Measurements from ENCODE around the gene HIPK3. TPM values are rescaled to one million over a fixed set of nuclear protein-coding genes. Genes with fewer than 3 reads are reported as not detected.

The HIPK3 gene
- polyA plus RNA-seq, 1 donor from 2014 or later, result 25.5 TPM

- TF ChIP-seq EZH2 (IDR thresholded peaks at IDR 0.05; ENCODE audit: borderline replicate concordance, insufficient read depth, low read length, poor library complexity, severe bottlenecking), result no peak
- TF ChIP-seq MXI1 (conservative IDR thresholded peaks at IDR 0.05; ENCODE audit: poor library complexity, severe bottlenecking), result no peak
- TF ChIP-seq RAD21 (conservative IDR thresholded peaks at IDR 0.05), result no peak
- no peak for TF ChIP-seq POLR2AphosphoS5 (IDR thresholded peaks at IDR 0.05)
- Histone ChIP-seq H3K36me3 (ENCODE audit: insufficient read depth, low read length) (no peaks in the 10 kb centered on the region), H4K20me1 (ENCODE audit: insufficient read depth) (no peaks in the 10 kb centered on the region), H3K9me3 (ENCODE audit: low read length) (no peaks in the 10 kb centered on the region), H3K79me2 (replicated peaks; ENCODE audit: insufficient read depth, low read length) (peaks cover 32% of the 10 kb centered on the region), H3K9ac (ENCODE audit: low read length) (no peak overlapping the region), H3K9me2 (ENCODE audit: insufficient read depth, low read length) (no peaks in the 10 kb centered on the region), H2AFZ (ENCODE audit: low read depth, low read length) (no peak overlapping the region), H3K4me3 (ENCODE audit: low read length) (no peak overlapping the region), H3K4me2 (ENCODE audit: low read length) (no peak overlapping the region), H3K27me3 (ENCODE audit: insufficient read depth, low read depth, low read length) (no peaks in the 10 kb centered on the region), H3F3A (ENCODE audit: insufficient read depth, low read length, poor library complexity, severe bottlenecking) (no peaks in the 10 kb centered on the region), H3K27ac (ENCODE audit: low read length) (no peak overlapping the region)
Measured at GRCh38 chr11:33280411-33280810, 23.2 kb downstream of the HIPK3 start.

DNA sequence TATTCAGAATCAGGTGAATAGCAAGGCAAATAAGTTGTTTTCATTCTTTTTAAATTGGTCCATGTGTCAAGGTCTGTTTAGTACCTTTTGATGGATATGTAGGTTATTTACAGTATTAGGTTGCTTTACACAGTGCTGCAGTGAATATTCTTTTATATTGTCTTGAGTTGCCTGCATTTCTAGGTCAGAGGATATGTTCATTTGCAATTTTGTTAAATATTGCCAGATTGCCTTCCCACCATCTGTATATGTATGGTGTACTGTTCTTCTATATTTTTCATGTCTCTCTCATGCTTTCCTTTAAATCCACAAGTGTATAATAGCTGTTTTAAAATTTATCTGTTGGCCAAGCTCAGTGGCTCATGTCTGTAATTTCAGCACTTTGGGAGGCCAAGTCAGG, 24.6 kb downstream of the HIPK3 start:
- no peaks in the 10 kb centered on the region for H3K9me3 ChIP-seq (ENCODE audit: low read length)
- TF ChIP-seq SMC3 (conservative IDR thresholded peaks at IDR 0.05; ENCODE audit: poor library complexity) (no peak), REST (IDR thresholded peaks at IDR 0.05; ENCODE audit: borderline replicate concordance) (no peak), EZH2 (IDR thresholded peaks at IDR 0.05; ENCODE audit: borderline replicate concordance, insufficient read depth, low read length, poor library complexity, severe bottlenecking) (no peak), EP300 (conservative IDR thresholded peaks at IDR 0.05; ENCODE audit: poor library complexity, severe bottlenecking) (no peak)
- TF ChIP-seq, protein P1, sequence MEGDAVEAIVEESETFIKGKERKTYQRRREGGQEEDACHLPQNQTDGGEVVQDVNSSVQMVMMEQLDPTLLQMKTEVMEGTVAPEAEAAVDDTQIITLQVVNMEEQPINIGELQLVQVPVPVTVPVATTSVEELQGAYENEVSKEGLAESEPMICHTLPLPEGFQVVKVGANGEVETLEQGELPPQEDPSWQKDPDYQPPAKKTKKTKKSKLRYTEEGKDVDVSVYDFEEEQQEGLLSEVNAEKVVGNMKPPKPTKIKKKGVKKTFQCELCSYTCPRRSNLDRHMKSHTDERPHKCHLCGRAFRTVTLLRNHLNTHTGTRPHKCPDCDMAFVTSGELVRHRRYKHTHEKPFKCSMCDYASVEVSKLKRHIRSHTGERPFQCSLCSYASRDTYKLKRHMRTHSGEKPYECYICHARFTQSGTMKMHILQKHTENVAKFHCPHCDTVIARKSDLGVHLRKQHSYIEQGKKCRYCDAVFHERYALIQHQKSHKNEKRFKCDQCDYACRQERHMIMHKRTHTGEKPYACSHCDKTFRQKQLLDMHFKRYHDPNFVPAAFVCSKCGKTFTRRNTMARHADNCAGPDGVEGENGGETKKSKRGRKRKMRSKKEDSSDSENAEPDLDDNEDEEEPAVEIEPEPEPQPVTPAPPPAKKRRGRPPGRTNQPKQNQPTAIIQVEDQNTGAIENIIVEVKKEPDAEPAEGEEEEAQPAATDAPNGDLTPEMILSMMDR (IDR thresholded peaks at IDR 0.05; ENCODE audit: poor library complexity, severe bottlenecking), result no peak
- no peak overlapping the region for H3K9ac ChIP-seq (ENCODE audit: low read length)
- no peak overlapping the region for H3K4me3 ChIP-seq (ENCODE audit: low read length)
- H3K9me2 ChIP-seq (ENCODE audit: insufficient read depth, low read length), result no peaks in the 10 kb centered on the region
- no peak overlapping the region for H3K4me2 ChIP-seq (ENCODE audit: low read length)
- peaks cover 26% of the 10 kb centered on the region for H3K79me2 ChIP-seq (replicated peaks; ENCODE audit: insufficient read depth, low read length)
- H2AFZ ChIP-seq (ENCODE audit: low read depth, low read length), result no peak overlapping the region
- no peaks in the 10 kb centered on the region for H4K20me1 ChIP-seq (ENCODE audit: insufficient read depth)
- no peak overlapping the region for H3K27ac ChIP-seq (ENCODE audit: low read length)
- no peaks in the 10 kb centered on the region for H3K27me3 ChIP-seq (ENCODE audit: insufficient read depth, low read depth, low read length)
- H3K36me3 ChIP-seq (ENCODE audit: insufficient read depth, low read length), result no peaks in the 10 kb centered on the region
- H3F3A ChIP-seq (ENCODE audit: insufficient read depth, low read length, poor library complexity, severe bottlenecking), result no peaks in the 10 kb centered on the region

DNA sequence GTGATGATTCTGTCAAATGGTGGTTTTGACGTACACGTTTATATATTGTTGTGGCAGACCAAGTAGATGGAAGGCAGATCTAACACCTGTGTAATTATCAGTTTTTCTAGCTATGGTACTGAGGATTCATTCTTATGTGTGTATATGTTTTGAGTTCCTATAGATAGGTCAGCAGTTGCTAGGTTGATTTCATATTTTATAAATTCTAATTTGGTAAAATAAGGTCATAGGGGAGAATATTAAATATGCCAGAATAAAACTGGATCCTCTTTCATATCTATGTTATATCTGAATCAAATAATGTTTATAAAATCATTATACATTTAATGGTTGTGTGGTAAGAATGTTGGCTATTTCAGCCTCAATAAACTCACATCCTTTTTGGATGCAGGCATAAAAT, 27.6 kb downstream of the HIPK3 start:
- Histone ChIP-seq H3K79me2 (replicated peaks; ENCODE audit: insufficient read depth, low read length) (peaks cover 15% of the 10 kb centered on the region), H3K9me3 (ENCODE audit: low read length) (no peaks in the 10 kb centered on the region), H3K27me3 (ENCODE audit: insufficient read depth, low read depth, low read length) (no peaks in the 10 kb centered on the region), H2AFZ (ENCODE audit: low read depth, low read length) (no peak overlapping the region), H3K9ac (ENCODE audit: low read length) (no peak overlapping the region), H3K4me3 (ENCODE audit: low read length) (no peak overlapping the region), H4K20me1 (ENCODE audit: insufficient read depth) (no peaks in the 10 kb centered on the region), H3K4me2 (ENCODE audit: low read length) (no peak overlapping the region), H3K27ac (ENCODE audit: low read length) (no peak overlapping the region), H3F3A (ENCODE audit: insufficient read depth, low read length, poor library complexity, severe bottlenecking) (no peaks in the 10 kb centered on the region), H3K9me2 (ENCODE audit: insufficient read depth, low read length) (no peaks in the 10 kb centered on the region), H3K36me3 (ENCODE audit: insufficient read depth, low read length) (no peaks in the 10 kb centered on the region)
- TF ChIP-seq MXI1 (conservative IDR thresholded peaks at IDR 0.05; ENCODE audit: poor library complexity, severe bottlenecking) (no peak), EZH2 (IDR thresholded peaks at IDR 0.05; ENCODE audit: borderline replicate concordance, insufficient read depth, low read length, poor library complexity, severe bottlenecking) (no peak), POLR2AphosphoS5 (IDR thresholded peaks at IDR 0.05) (no peak), SMC3 (conservative IDR thresholded peaks at IDR 0.05; ENCODE audit: poor library complexity) (no peak), TAF1 (IDR thresholded peaks at IDR 0.05; ENCODE audit: low read depth) (no peak), RAD21 (conservative IDR thresholded peaks at IDR 0.05) (no peak), REST (IDR thresholded peaks at IDR 0.05; ENCODE audit: borderline replicate concordance) (no peak), EP300 (conservative IDR thresholded peaks at IDR 0.05; ENCODE audit: poor library complexity, severe bottlenecking) (no peak)
- TF ChIP-seq, protein P1 (IDR thresholded peaks at IDR 0.05; ENCODE audit: poor library complexity, severe bottlenecking), result no peak

Data from neural cell (in vitro differentiated cells).